K562 (cell line): ENCODE data around the gene MRAS. TPM values are rescaled to one million over a fixed set of nuclear protein-coding genes. Genes with fewer than 3 reads are reported as not detected.

Experiments
- ATAC-seq: fragments of 200-7000 bp; cut with Tn5 transposase; 3 replicates; pipeline ENCODE4 v1.9.1; 2020; ENCODE audit warnings: moderate library complexity
- BruUV-seq: library from RNA; stranded (reverse); fragments of 400-500 nt; replicated peaks from 2 replicates; lab custom pipeline; 2021; lab: Mats Ljungman, UMichigan
- CTCF ChIA-PET: fragments of 300-600 bp; formaldehyde crosslinking; extraction: SDS; loops from one replicate; lab custom pipeline; 2021; ENCODE audit warnings: low intra/inter-chr PET ratio; lab: Yijun Ruan, JAX
- POLR2A ChIA-PET: fragments of 300-600, 350-650 bp; sonication (Branson Sonifier 250); formaldehyde crosslinking; extraction: SDS; loops from one replicate; lab custom pipeline; 2021; ENCODE audit warnings: antibody characterized with exemption, inconsistent platforms; lab: Yijun Ruan, JAX
- DNase-seq, 4 experiments: peaks; one replicate each; pipeline versions ENCODE4 v3.0.0 to v3.0.0-alpha.2; 2011 to 2018; ENCODE audit warnings: low spot score in 3 of 4, mixed read lengths in 3 of 4; ENCODE audit errors: extremely low read depth in 1 of 4
- FAIRE-seq: peaks from 2 replicates; lab custom pipeline; 2011; peaks lifted over from hg19 to GRCh38; lab: Jason Lieb, UNC
- H2AFZ ChIP-seq: 2 replicates; pipeline ENCODE4 v1.6.0; 2011; ENCODE audit warnings: low read depth, low read length, control low read depth, inconsistent platforms
- H3K27ac ChIP-seq: fragments of 200-600 bp; 3 replicates; pipeline ENCODE4 v1.8.0; 2011; ENCODE audit warnings: low read depth, mild to moderate bottlenecking, control low read depth, inconsistent platforms, low read length, moderate library complexity, mixed read lengths; ENCODE audit errors: extremely low read depth
- H3K27me3 ChIP-seq, 2 experiments: fragments of 300-600 bp in 1 of 2; 2 replicates in 1 of 2; 3 replicates in 1 of 2; pipeline versions ENCODE4 v1.6.0 to v1.8.0; 2011; ENCODE audit warnings: inconsistent platforms in 2 of 2, low read length in 2 of 2, mild to moderate bottlenecking in 1 of 2, mixed read lengths in 1 of 2, moderate library complexity in 1 of 2; ENCODE audit not compliant: control insufficient read depth in 2 of 2, insufficient read depth in 2 of 2
- H3K36me3 ChIP-seq: fragments of 300-600 bp; 3 replicates; pipeline ENCODE4 v1.8.0; 2011; ENCODE audit warnings: mild to moderate bottlenecking, low read length, inconsistent platforms; ENCODE audit not compliant: control insufficient read depth, insufficient read depth
- H3K4me1 ChIP-seq, 2 experiments: fragments of 200-600 bp in 1 of 2; replicated peaks in 1 of 2; 2 replicates in 1 of 2; 3 replicates in 1 of 2; pipeline versions ENCODE4 v1.5.1 to v1.8.0; 2011; ENCODE audit warnings: inconsistent platforms in 2 of 2, low read length in 2 of 2, mild to moderate bottlenecking in 1 of 2, mixed read lengths in 1 of 2, moderate library complexity in 1 of 2; ENCODE audit not compliant: control insufficient read depth in 2 of 2, insufficient read depth in 2 of 2
- H3K4me2 ChIP-seq: 2 replicates; pipeline ENCODE4 v1.6.1; 2011; ENCODE audit warnings: low read length, control low read depth, inconsistent platforms, mixed read lengths; ENCODE audit not compliant: insufficient read depth
- H3K4me3 ChIP-seq: fragments of 200-600 bp; sonication (generic), shearing (Covaris generic); 2 replicates; pipeline ENCODE4 v1.5.1; 2016; ENCODE audit warnings: control low read depth, inconsistent platforms
- H3K79me2 ChIP-seq: fragments of 200-600 bp; 3 replicates; pipeline ENCODE4 v1.8.0; 2011; ENCODE audit warnings: low read length, inconsistent platforms; ENCODE audit not compliant: control insufficient read depth, insufficient read depth
- H3K9ac ChIP-seq, 2 experiments: 2 replicates each; pipeline versions ENCODE4 v1.6.0 to v1.6.1; 2011; ENCODE audit warnings: low read depth in 2 of 2, low read length in 2 of 2, control low read depth in 1 of 2, inconsistent platforms in 1 of 2, mild to moderate bottlenecking in 1 of 2, mixed read lengths in 1 of 2; ENCODE audit not compliant: insufficient read depth in 1 of 2
- H3K9me1 ChIP-seq: one replicate; pipeline ENCODE4 v1.6.0; 2011; ENCODE audit warnings: inconsistent platforms, mild to moderate bottlenecking, low read length, moderate library complexity; ENCODE audit not compliant: control insufficient read depth, insufficient read depth
- H3K9me3 ChIP-seq: replicated peaks from 2 replicates; pipeline ENCODE4 v1.5.1; 2011; ENCODE audit warnings: low read depth, low read length, inconsistent platforms; ENCODE audit not compliant: control insufficient read depth, insufficient read depth
- H4K20me1 ChIP-seq: replicated peaks from 2 replicates; pipeline ENCODE4 v1.6.1; 2011; ENCODE audit warnings: low read length, inconsistent platforms, mixed read lengths; ENCODE audit not compliant: control insufficient read depth, insufficient read depth
- ATF1 ChIP-seq, 2 experiments: fragments of 450-650 bp in 1 of 2; IDR thresholded peaks; 2 replicates each; pipeline ENCODE4 v1.6.1; 2016; ENCODE audit warnings: missing compliant biosample characterization in 1 of 2, missing genetic modification characterization in 1 of 2
- JUN ChIP-seq, 2 experiments: sonication (generic) in 1 of 2; formaldehyde crosslinking in 1 of 2; IDR thresholded peaks; 2 replicates each; pipeline versions ENCODE4 v1.6.1 to v1.8.0; 2012 to 2022; ENCODE audit warnings: borderline replicate concordance in 2 of 2, mild to moderate bottlenecking in 2 of 2, improper control_type of control experiment in 1 of 2, low read depth in 1 of 2, low read length in 1 of 2, missing genetic modification reagents in 1 of 2
- NR2C2 ChIP-seq, 2 experiments: fragments of 200-800 bp in 1 of 2; sonication (Bioruptor generic) in 1 of 2; sonication (generic) in 1 of 2; formaldehyde crosslinking in 1 of 2; IDR thresholded peaks; 2 replicates each; pipeline versions ENCODE4 v1.6.1 to v1.8.0; 2016 to 2022; ENCODE audit warnings: mild to moderate bottlenecking in 1 of 2, missing compliant biosample characterization in 1 of 2, missing genetic modification characterization in 1 of 2, missing genetic modification reagents in 1 of 2
- SAP30 ChIP-seq: fragments of 200-600 bp; sonication (generic); IDR thresholded peaks from 2 replicates; pipeline ENCODE4 v1.6.1; 2012; ENCODE audit warnings: borderline replicate concordance, low read depth, mild to moderate bottlenecking, moderate library complexity, low read length, control low read depth, inconsistent platforms; ENCODE audit not compliant: insufficient read depth, poor library complexity, severe bottlenecking
- TAF7 ChIP-seq: fragments of 450-650 bp; IDR thresholded peaks from 2 replicates; pipeline ENCODE4 v1.6.1; 2016; ENCODE audit warnings: missing genetic modification characterization, missing compliant biosample characterization
- ZNF507 ChIP-seq: conservative IDR thresholded peaks from 2 replicates; pipeline ENCODE4 v1.6.1; 2017; ENCODE audit warnings: missing genetic modification characterization, missing compliant biosample characterization
- ZNF57 ChIP-seq: fragments of 450-650 bp; formaldehyde crosslinking; IDR thresholded peaks from 2 replicates; pipeline ENCODE4 v1.4.0; 2020; ENCODE audit warnings: mild to moderate bottlenecking, moderate library complexity
- ZNF695 ChIP-seq: fragments of 450-650 bp; formaldehyde crosslinking; IDR thresholded peaks from 2 replicates; pipeline ENCODE4 v1.4.0; 2020; ENCODE audit warnings: mild to moderate bottlenecking, moderate library complexity
- WGBS: fragments of 100-300 bp; shearing (Covaris generic); methylation state at CpG from one replicate; pipeline ENCODE4 v1.1.6; 2016; ENCODE audit warnings: low coverage, mixed read lengths; ENCODE audit not compliant: insufficient coverage; ENCODE audit errors: missing lambda C conversion rate; 5-methylcytosine and 5-hydroxymethylcytosine counted together
- in situ Hi-C: fragments of 300-500 bp; cut with MboI; formaldehyde crosslinking; loops from 4 replicates; pipeline ENCODE4 v1.15.0; 2018; ENCODE audit warnings: inconsistent platforms, mixed read lengths
- intact Hi-C: fragments of 100-400 bp; cut with micrococcal nuclease; formaldehyde crosslinking; loops from 2 replicates; pipeline ENCODE4 v1.14.2; 2022
- polyA plus RNA-seq, 8 experiments: library from polyadenylated mRNA; depleted of rRNA in 4 of 8; stranded (reverse) in 5 of 8; unstranded in 3 of 8; fragments of >200 nt; fragmentation: Nextera tagmentation in 2 of 8; fragmentation: Illumina TruSeq in 1 of 8; extraction: Ambion mirVana in 2 of 8; extraction: Trizol in 1 of 8; gene quantifications; 2 replicates each; pipeline versions ENCODE4 v1.2.1 to v1.2.3, GENCODE V29; 2011 to 2014; ENCODE audit warnings: inconsistent platforms in 1 of 8, missing spikeins in 1 of 8
- total RNA-seq, 7 experiments: library from RNA; depleted of rRNA in 6 of 7; stranded (reverse); fragments of >200 nt in 6 of 7; fragmentation: Illumina TruSeq in 2 of 7; extraction: Trizol in 2 of 7; gene quantifications; 2 replicates each; pipeline versions ENCODE4 v1.2.1 to v1.2.3, GENCODE V29; 2011 to 2021; ENCODE audit warnings: low replicate concordance in 1 of 7
- TF ChIP-seq, protein P1 (sequence below): fragments of 250-450 bp; sonication (Bioruptor Pico); IDR thresholded peaks from 2 replicates; pipeline ENCODE4 v1.5.1; 2021; ENCODE audit warnings: mild to moderate bottlenecking
- TF ChIP-seq, protein P2 (sequence below), 2 experiments: fragments of 450-650 bp in 1 of 2; sonication (generic) in 1 of 2; formaldehyde crosslinking in 1 of 2; IDR thresholded peaks; 2 replicates each; pipeline versions ENCODE4 v1.7.1 to v1.9.0; 2016 to 2022; ENCODE audit warnings: inconsistent platforms in 1 of 2, mild to moderate bottlenecking in 1 of 2, missing genetic modification reagents in 1 of 2

The MRAS gene
- total and polyA plus RNA-seq, 9 of the 15 experiments (the other 6 are each of a cell fraction or from before 2014, with no cell fraction given), result 1.5 to 10.0 (median 5.0) TPM

DNA sequence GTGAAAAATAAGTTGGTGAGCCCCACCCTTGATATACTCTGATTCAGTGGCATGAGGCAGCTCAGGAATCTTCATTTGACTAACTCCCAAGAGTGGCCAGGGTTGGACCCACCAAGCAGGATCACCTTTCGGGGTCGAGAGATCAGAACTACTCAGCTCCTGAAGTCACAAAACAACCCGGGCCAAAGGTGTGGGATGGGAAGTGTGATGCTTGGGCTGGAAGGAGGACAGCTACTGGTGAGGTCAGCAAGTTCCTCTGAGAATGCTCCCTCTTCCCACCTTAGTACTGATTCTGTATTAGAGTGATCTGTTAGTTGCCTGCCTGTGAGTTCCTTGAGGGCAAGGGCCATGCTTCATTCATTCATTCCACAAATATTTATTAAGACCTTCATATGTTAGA is 101.1 kb downstream of the MRAS start:
- H3K9me3 ChIP-seq, result no peaks in the 10 kb centered on the region
- peaks cover 0 to 6% of the 10 kb centered on the region in 2 experiments; a peak in 2 of 5 replicates for H3K4me1 ChIP-seq
- ATAC-seq, result no peak
- CTCF ChIA-PET, result no interaction called here
- no peak for DNase-seq
- H3K79me2 ChIP-seq, result no peaks in the 10 kb centered on the region
- no peak overlapping the region for H2AFZ ChIP-seq
- H3K36me3 ChIP-seq, result no peaks in the 10 kb centered on the region
- in situ Hi-C loops (no loop called here), intact Hi-C loops (no loop called here)
- no peaks in the 10 kb centered on the region for H3K9me1 ChIP-seq
- 18% methylated on average over 3 of the region's 3 CpGs for WGBS
- H3K4me2 ChIP-seq, result no peak overlapping the region
- H3K9ac ChIP-seq, result no peak overlapping the region
- H3K27ac ChIP-seq, result no peak overlapping the region
- no peak overlapping the region for H3K4me3 ChIP-seq
- H3K27me3 ChIP-seq, result peaks cover 6 to 26% of the 10 kb centered on the region in 2 experiments; a peak in 3 of 5 replicates
- H4K20me1 ChIP-seq, result no peaks in the 10 kb centered on the region; the same call in 1 of the 2 replicates
- BruUV-seq, result no TSS peak
- POLR2A ChIA-PET, result no interaction called here
- FAIRE-seq, result no peak
- TF ChIP-seq SAP30 (no peak), NR2C2 (CRISPR knock-in tag; IDR thresholded peaks at IDR 0.05) (no peak), NR2C2 (tag; IDR thresholded peaks at IDR 0.05) (no peak), TAF7 (no peak), JUN (IDR thresholded peaks at IDR 0.05; ENCODE audit: borderline replicate concordance, low read depth, low read length) (no peak), JUN (CRISPR knock-in tag; IDR thresholded peaks at IDR 0.05; ENCODE audit: borderline replicate concordance) (no peak), ZNF57 (CRISPR knock-in tag) (no peak), ZNF695 (CRISPR knock-in tag) (no peak), ZNF507 (tag) (no peak), ATF1 (CRISPR knock-in tag; IDR thresholded peaks at IDR 0.05) (no peak), ATF1 (tag; IDR thresholded peaks at IDR 0.05) (no peak)
- TF ChIP-seq, protein P1, sequence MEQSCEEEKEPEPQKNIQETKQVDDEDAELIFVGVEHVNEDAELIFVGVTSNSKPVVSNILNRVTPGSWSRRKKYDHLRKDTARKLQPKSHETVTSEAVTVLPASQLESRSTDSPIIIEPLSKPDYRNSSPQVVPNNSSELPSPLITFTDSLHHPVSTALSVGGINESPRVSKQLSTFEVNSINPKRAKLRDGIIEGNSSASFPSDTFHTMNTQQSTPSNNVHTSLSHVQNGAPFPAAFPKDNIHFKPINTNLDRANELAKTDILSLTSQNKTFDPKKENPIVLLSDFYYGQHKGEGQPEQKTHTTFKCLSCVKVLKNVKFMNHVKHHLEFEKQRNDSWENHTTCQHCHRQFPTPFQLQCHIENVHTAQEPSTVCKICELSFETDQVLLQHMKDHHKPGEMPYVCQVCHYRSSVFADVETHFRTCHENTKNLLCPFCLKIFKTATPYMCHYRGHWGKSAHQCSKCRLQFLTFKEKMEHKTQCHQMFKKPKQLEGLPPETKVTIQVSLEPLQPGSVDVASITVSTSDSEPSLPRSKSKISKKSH, result no peak
- TF ChIP-seq, protein P2, sequence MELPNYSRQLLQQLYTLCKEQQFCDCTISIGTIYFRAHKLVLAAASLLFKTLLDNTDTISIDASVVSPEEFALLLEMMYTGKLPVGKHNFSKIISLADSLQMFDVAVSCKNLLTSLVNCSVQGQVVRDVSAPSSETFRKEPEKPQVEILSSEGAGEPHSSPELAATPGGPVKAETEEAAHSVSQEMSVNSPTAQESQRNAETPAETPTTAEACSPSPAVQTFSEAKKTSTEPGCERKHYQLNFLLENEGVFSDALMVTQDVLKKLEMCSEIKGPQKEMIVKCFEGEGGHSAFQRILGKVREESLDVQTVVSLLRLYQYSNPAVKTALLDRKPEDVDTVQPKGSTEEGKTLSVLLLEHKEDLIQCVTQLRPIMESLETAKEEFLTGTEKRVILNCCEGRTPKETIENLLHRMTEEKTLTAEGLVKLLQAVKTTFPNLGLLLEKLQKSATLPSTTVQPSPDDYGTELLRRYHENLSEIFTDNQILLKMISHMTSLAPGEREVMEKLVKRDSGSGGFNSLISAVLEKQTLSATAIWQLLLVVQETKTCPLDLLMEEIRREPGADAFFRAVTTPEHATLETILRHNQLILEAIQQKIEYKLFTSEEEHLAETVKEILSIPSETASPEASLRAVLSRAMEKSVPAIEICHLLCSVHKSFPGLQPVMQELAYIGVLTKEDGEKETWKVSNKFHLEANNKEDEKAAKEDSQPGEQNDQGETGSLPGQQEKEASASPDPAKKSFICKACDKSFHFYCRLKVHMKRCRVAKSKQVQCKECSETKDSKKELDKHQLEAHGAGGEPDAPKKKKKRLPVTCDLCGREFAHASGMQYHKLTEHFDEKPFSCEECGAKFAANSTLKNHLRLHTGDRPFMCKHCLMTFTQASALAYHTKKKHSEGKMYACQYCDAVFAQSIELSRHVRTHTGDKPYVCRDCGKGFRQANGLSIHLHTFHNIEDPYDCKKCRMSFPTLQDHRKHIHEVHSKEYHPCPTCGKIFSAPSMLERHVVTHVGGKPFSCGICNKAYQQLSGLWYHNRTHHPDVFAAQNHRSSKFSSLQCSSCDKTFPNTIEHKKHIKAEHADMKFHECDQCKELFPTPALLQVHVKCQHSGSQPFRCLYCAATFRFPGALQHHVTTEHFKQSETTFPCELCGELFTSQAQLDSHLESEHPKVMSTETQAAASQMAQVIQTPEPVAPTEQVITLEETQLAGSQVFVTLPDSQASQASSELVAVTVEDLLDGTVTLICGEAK (IDR thresholded peaks at IDR 0.05), result no peak
- TF ChIP-seq, protein P2 (CRISPR knock-in tag; IDR thresholded peaks at IDR 0.05), result no peak
